Left ventricle myocardium inferior (tissue), 1 donor: ENCODE measurements around the gene NUP210. TPM values are rescaled to one million over a fixed set of nuclear protein-coding genes. Genes with fewer than 3 reads are reported as not detected.

Experiments
- DNase-seq: peaks from one replicate; pipeline ENCODE4 v3.0.0-alpha.2; 2020
- H3K27ac ChIP-seq: fragments of 200-600 bp; replicated peaks from 2 replicates; pipeline ENCODE4 v1.8.0; 2021
- H3K27me3 ChIP-seq: fragments of 200-600 bp; 2 replicates; pipeline ENCODE4 v1.8.0; 2021; ENCODE audit warnings: low read depth
- H3K36me3 ChIP-seq: fragments of 200-600 bp; 2 replicates; pipeline ENCODE4 v1.8.0; 2021
- H3K4me1 ChIP-seq: fragments of 200-600 bp; 2 replicates; pipeline ENCODE4 v1.8.0; 2021
- H3K4me3 ChIP-seq: fragments of 200-600 bp; 2 replicates; pipeline ENCODE4 v1.8.0; 2021; ENCODE audit warnings: mild to moderate bottlenecking, moderate library complexity
- H3K9me3 ChIP-seq: fragments of 200-600 bp; replicated peaks from 2 replicates; pipeline ENCODE4 v1.8.0; 2021
- intact Hi-C: fragments of 100-400 bp; cut with micrococcal nuclease; formaldehyde crosslinking; loops from one replicate; pipeline ENCODE4 v1.11.0; 2022
- total RNA-seq: library from RNA; stranded (reverse); fragmentation: NEBNext Ultra II Directional; extraction: Animal tissue kit (Norgen Biotek cat#: 25700); gene quantifications from one replicate; pipeline ENCODE4 v1.2.1, GENCODE V29; 2021
- TF ChIP-seq, protein P1 (sequence below): fragments of 200-600 bp; IDR thresholded peaks from 2 replicates; pipeline ENCODE4 v1.8.0; 2021; ENCODE audit warnings: antibody characterized with exemption, mild to moderate bottlenecking, borderline replicate concordance
- donor health status: DM: no; HTN: yes; CAD: no; lungs with severe emphysema.

The NUP210 gene
- total RNA-seq, 1 donor from 2014 or later, result 2.8 TPM

DNA sequence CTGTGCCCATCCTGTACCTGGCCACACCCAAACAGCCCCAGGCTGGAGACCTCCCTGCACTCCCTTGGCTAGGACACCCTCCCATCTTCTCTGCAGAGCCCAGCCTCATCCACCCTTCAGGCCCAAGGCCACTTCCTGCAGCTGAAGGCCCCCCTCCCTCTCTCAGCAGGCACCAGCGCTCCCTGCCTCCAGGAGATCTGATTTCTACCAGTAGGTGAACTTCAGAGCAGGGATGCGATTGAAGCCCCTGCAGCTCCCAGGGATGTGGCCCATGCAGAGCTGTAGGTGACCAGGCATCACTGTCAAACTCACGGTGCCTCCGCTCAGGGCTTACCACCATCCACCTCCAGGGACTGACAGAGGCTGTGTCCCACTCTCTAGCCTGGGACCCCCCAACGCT, 96.3 kb downstream of the NUP210 start:
- Histone ChIP-seq H3K27ac (no peak overlapping the region), H3K4me1 (no peaks in the 10 kb centered on the region), H3K36me3 (no peaks in the 10 kb centered on the region), H3K9me3 (no peaks in the 10 kb centered on the region), H3K27me3 (no peaks in the 10 kb centered on the region), H3K4me3 (no peak overlapping the region)
- TF ChIP-seq, protein P1, sequence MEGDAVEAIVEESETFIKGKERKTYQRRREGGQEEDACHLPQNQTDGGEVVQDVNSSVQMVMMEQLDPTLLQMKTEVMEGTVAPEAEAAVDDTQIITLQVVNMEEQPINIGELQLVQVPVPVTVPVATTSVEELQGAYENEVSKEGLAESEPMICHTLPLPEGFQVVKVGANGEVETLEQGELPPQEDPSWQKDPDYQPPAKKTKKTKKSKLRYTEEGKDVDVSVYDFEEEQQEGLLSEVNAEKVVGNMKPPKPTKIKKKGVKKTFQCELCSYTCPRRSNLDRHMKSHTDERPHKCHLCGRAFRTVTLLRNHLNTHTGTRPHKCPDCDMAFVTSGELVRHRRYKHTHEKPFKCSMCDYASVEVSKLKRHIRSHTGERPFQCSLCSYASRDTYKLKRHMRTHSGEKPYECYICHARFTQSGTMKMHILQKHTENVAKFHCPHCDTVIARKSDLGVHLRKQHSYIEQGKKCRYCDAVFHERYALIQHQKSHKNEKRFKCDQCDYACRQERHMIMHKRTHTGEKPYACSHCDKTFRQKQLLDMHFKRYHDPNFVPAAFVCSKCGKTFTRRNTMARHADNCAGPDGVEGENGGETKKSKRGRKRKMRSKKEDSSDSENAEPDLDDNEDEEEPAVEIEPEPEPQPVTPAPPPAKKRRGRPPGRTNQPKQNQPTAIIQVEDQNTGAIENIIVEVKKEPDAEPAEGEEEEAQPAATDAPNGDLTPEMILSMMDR, result no peak
- DNase-seq, result no peak
- intact Hi-C loops, result no loop called here

DNA sequence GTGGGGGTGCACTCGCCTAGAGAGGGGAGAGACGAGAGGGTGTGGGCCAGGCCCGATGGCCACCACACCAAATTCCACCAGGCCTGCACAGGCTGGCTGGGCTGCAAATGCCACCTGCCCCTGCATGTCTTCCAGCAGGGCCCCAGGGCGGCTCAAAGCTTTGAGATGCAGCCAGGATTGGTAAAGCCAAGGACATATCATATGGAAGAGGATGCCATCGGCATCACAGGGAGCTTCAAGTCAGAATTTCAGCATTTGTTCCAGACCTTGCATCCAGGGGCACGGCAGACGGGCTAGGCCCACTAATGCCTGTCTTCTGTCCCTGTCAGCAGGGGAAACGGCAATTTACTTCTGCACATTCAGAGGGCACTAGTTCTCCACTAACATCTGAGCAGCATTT, 97.8 kb downstream of the NUP210 start:
- Histone ChIP-seq H3K4me1 (no peaks in the 10 kb centered on the region), H3K27me3 (no peaks in the 10 kb centered on the region), H3K9me3 (no peaks in the 10 kb centered on the region), H3K4me3 (no peak overlapping the region), H3K36me3 (no peaks in the 10 kb centered on the region), H3K27ac (no peak overlapping the region)
- TF ChIP-seq, protein P1, result no peak
- no peak for DNase-seq
- intact Hi-C loops, result no loop called here

DNA sequence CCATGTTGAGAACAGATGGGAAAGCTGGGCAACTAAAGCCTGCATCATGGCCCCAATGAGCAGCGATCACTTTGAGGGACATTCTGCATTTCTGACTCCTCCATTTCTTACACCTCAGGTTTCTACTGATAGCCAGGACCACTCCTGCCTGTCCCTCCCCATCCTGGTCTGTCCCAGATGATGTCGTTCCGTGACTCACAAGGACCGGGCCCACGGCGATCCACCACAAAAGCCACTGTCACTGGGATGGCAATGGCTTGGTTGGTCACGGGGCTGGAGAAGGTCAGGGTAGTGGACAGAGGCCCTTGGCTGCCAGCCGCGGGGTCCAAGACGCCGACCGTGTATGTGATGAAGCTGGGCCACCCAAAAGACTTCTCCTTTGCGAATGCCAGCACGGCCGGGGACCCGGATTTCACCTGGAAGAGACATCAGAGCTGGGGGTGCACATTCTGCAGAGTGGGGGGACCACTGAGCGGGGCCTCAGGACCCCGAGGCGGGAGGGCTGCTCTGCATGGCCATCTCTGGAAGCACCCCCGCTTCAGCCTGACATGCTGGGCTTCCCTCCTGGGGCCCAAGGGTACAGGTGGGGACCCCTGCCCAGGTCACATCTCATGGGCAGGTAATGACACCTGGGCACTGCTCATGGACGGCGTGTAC, 100.4 kb downstream of the NUP210 start:
- TF ChIP-seq, protein P1, result no peak
- no peaks in the 10 kb centered on the region for H3K36me3 ChIP-seq
- intact Hi-C loops, result no loop called here

DNA sequence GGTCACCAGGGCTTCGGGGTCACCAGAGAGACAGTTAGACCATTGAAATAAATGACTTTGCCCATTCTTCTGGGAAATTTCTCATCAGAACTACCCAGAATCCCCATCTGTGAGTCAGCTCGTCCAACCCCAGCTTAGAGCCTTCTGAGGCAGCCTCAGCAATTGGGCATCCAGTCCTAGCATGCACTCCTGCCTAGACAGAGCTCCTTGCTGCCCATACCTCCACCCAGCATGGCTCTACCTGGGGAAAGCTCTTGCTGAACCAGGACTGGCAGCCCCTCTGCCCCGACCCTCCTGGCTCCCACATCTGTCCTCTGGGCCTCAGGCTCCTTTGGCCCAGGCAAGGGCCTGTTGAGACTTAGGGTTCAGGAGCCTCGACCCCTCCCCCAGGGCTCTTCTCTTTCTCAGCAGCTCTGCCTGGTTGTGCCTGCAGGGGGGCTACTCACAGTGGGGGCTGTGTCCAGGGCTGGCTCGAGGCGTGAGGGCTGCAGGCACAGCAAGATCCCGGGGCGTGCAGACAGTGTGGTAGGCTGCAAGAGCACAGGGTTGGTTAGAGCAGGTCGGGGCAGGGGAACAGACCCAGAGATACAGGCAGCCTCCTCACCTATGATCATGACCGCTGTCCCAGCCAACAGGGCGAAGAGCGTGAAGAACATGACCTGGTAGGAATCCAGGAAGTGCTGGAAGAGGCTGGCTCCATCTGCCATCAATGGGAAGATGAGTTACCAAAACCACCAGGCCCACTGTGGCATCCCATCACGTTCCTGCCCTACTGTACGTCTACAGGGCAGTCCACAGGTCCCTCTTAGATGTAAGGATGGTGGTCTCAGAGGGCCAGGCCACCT, 101.3 kb downstream of the NUP210 start:
- Histone ChIP-seq H3K4me3 (no peak overlapping the region), H3K27ac (no peak overlapping the region), H3K9me3 (no peaks in the 10 kb centered on the region), H3K27me3 (no peaks in the 10 kb centered on the region), H3K36me3 (no peaks in the 10 kb centered on the region), H3K4me1 (no peaks in the 10 kb centered on the region)
- intact Hi-C loops, result no loop called here
- DNase-seq, result no peak
- TF ChIP-seq, protein P1, result no peak

More for the DNA sequence above, 100.4 kb downstream of the NUP210 start:
- H3K4me3 ChIP-seq, result no peak overlapping the region
- no peaks in the 10 kb centered on the region for H3K9me3 ChIP-seq
- no peak overlapping the region for H3K27ac ChIP-seq
- H3K4me1 ChIP-seq, result no peaks in the 10 kb centered on the region
- H3K27me3 ChIP-seq, result no peaks in the 10 kb centered on the region
- no peak for DNase-seq

DNA sequence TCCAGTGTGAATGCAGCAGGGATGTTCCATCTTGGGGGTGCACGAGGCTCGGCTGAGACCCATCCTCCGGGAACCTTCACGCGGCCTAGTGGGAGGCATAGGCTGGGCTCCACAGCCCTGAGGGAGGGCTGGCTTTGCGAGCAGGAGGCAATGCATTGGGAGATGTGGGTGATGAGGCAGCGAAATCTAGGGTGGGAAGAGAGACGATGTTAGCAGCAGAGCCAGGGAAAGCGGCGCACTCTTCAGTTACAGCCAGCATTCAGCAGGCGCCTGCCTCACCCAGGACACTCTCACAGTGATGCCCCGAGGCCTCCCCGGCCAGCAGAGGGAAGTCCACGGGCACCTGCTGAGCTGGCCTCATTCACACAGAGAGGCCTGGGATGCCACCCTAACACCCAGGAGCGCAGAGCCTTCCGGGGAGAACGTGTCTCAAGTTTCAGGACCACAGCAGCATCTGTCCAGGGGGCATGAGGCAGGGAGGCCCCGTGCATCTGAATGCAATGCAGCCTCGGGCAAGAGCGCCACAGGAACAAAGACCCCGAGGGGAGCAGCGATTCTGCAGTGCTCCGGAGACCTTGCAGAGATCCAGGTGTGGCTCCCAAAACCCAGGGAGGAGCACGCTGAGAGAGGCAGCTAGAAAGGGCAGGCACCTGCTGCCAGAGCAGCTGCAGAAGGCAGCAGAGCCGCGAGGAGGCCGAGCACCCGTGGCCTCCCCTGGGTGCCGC, 102.4 kb downstream of the NUP210 start:
- intact Hi-C loops, result no loop called here
- Histone ChIP-seq H3K36me3 (no peaks in the 10 kb centered on the region), H3K27ac (no peak overlapping the region)

More for the DNA sequence above, 102.4 kb downstream of the NUP210 start:
- H3K27me3 ChIP-seq, result no peaks in the 10 kb centered on the region
- no peak overlapping the region for H3K4me3 ChIP-seq
- no peaks in the 10 kb centered on the region for H3K4me1 ChIP-seq
- TF ChIP-seq, protein P1, result no peak
- no peaks in the 10 kb centered on the region for H3K9me3 ChIP-seq
- no peak for DNase-seq
